Measurements from ENCODE around the gene MLN.

DNA sequence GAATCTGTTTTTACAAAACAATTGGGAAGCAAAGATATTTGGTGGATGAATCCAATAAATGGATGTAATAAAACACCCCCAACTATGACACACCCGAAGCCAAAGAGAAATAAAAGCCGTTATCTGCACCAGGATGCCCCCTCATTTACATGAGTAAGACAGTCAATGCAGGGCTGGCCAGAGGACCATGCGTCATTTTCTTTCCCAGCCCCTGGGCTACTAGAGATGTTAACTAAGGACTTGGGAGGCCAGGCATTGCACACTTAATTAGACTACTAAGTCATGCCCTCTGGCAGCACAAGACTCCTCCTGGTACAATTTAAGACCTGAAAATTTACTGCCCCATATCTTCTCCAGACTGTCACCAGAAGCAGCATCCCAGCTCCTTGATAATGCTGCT lies 18.0 kb downstream of the MLN start:
- TF ChIP-seq, protein P1, sequence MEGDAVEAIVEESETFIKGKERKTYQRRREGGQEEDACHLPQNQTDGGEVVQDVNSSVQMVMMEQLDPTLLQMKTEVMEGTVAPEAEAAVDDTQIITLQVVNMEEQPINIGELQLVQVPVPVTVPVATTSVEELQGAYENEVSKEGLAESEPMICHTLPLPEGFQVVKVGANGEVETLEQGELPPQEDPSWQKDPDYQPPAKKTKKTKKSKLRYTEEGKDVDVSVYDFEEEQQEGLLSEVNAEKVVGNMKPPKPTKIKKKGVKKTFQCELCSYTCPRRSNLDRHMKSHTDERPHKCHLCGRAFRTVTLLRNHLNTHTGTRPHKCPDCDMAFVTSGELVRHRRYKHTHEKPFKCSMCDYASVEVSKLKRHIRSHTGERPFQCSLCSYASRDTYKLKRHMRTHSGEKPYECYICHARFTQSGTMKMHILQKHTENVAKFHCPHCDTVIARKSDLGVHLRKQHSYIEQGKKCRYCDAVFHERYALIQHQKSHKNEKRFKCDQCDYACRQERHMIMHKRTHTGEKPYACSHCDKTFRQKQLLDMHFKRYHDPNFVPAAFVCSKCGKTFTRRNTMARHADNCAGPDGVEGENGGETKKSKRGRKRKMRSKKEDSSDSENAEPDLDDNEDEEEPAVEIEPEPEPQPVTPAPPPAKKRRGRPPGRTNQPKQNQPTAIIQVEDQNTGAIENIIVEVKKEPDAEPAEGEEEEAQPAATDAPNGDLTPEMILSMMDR (IDR thresholded peaks at IDR 0.05; ENCODE audit: low read depth, low read length) = no peak
- TF ChIP-seq EZH2phosphoT487 (IDR thresholded peaks at IDR 0.05; ENCODE audit: low read depth) = no peak
